ENCODE data around the gene SIGLEC14. TPM values are rescaled to one million over a fixed set of nuclear protein-coding genes. Genes with fewer than 3 reads are reported as not detected.
A peak's percentile ranks its signal among the peaks of the same experiment; 100 is the strongest.

Gene SIGLEC14
- total and polyA plus RNA-seq, 2 experiments from 2014 or later, result not detected

- Mint-ChIP-seq H3K4me3 (peak overlapping the region; percentile 86), H3K4me1 (peaks cover 31% of the 10 kb centered on the region), H3K27me3 (ENCODE audit: insufficient read depth, low read depth, poor library complexity) (peaks cover 19% of the 10 kb centered on the region), H3K36me3 (ENCODE audit: low read depth) (peaks cover 9% of the 10 kb centered on the region), H3K27ac (peak overlapping the region; percentile 38), H3K9me3 (peaks cover 42% of the 10 kb centered on the region)
- H3F3A ChIP-seq (replicated peaks; ENCODE audit: low read depth), result 0 out of 2 replicates have a peak, but pooled peaks cover 9% of the 10 kb centered on the region
- ATAC-seq, result peak; percentile 16
- peak overlapping the region; percentile 99 for H2AFZ ChIP-seq
- H3K36me3 ChIP-seq (ENCODE audit: insufficient read depth), result no peaks in the 10 kb centered on the region; the same call in 1 of the 2 replicates
- H3K4me2 ChIP-seq, result peak overlapping the region; percentile 98
- peaks cover 16% of the 10 kb centered on the region; the same call in 1 of the 2 replicates for H3K79me2 ChIP-seq (replicated peaks; ENCODE audit: insufficient read depth)
- no peaks in the 10 kb centered on the region; the same call in 1 of the 2 replicates for H4K20me1 ChIP-seq (replicated peaks; ENCODE audit: insufficient read depth)
- peak; percentile 83 for DNase-seq (ENCODE audit: low spot score)
- H3K4me3 ChIP-seq, result peak overlapping the region; percentile 76
- no peak for TF ChIP-seq JUNB (IDR thresholded peaks at IDR 0.05; ENCODE audit: unreplicated experiment)
- no peak for TF ChIP-seq EZH2phosphoT487 (IDR thresholded peaks at IDR 0.05; ENCODE audit: unreplicated experiment)
- no peak for TF ChIP-seq ZNF331 (CRISPR knock-in tag; IDR thresholded peaks at IDR 0.05; ENCODE audit: low read depth)
- no peak for TF ChIP-seq CREB1 (CRISPR knock-in tag; IDR thresholded peaks at IDR 0.05; ENCODE audit: low read depth)
- TF ChIP-seq POLR2AphosphoS5 (IDR thresholded peaks at IDR 0.05; ENCODE audit: low read depth), result no peak
- TF ChIP-seq EZH2 (IDR thresholded peaks at IDR 0.05; ENCODE audit: low read depth, unreplicated experiment), result no peak
- TF ChIP-seq ZNF114 (CRISPR knock-in tag; IDR thresholded peaks at IDR 0.05), result no peak
- no peak for TF ChIP-seq REST (IDR thresholded peaks at IDR 0.05; ENCODE audit: unreplicated experiment)
- TF ChIP-seq, protein P1, sequence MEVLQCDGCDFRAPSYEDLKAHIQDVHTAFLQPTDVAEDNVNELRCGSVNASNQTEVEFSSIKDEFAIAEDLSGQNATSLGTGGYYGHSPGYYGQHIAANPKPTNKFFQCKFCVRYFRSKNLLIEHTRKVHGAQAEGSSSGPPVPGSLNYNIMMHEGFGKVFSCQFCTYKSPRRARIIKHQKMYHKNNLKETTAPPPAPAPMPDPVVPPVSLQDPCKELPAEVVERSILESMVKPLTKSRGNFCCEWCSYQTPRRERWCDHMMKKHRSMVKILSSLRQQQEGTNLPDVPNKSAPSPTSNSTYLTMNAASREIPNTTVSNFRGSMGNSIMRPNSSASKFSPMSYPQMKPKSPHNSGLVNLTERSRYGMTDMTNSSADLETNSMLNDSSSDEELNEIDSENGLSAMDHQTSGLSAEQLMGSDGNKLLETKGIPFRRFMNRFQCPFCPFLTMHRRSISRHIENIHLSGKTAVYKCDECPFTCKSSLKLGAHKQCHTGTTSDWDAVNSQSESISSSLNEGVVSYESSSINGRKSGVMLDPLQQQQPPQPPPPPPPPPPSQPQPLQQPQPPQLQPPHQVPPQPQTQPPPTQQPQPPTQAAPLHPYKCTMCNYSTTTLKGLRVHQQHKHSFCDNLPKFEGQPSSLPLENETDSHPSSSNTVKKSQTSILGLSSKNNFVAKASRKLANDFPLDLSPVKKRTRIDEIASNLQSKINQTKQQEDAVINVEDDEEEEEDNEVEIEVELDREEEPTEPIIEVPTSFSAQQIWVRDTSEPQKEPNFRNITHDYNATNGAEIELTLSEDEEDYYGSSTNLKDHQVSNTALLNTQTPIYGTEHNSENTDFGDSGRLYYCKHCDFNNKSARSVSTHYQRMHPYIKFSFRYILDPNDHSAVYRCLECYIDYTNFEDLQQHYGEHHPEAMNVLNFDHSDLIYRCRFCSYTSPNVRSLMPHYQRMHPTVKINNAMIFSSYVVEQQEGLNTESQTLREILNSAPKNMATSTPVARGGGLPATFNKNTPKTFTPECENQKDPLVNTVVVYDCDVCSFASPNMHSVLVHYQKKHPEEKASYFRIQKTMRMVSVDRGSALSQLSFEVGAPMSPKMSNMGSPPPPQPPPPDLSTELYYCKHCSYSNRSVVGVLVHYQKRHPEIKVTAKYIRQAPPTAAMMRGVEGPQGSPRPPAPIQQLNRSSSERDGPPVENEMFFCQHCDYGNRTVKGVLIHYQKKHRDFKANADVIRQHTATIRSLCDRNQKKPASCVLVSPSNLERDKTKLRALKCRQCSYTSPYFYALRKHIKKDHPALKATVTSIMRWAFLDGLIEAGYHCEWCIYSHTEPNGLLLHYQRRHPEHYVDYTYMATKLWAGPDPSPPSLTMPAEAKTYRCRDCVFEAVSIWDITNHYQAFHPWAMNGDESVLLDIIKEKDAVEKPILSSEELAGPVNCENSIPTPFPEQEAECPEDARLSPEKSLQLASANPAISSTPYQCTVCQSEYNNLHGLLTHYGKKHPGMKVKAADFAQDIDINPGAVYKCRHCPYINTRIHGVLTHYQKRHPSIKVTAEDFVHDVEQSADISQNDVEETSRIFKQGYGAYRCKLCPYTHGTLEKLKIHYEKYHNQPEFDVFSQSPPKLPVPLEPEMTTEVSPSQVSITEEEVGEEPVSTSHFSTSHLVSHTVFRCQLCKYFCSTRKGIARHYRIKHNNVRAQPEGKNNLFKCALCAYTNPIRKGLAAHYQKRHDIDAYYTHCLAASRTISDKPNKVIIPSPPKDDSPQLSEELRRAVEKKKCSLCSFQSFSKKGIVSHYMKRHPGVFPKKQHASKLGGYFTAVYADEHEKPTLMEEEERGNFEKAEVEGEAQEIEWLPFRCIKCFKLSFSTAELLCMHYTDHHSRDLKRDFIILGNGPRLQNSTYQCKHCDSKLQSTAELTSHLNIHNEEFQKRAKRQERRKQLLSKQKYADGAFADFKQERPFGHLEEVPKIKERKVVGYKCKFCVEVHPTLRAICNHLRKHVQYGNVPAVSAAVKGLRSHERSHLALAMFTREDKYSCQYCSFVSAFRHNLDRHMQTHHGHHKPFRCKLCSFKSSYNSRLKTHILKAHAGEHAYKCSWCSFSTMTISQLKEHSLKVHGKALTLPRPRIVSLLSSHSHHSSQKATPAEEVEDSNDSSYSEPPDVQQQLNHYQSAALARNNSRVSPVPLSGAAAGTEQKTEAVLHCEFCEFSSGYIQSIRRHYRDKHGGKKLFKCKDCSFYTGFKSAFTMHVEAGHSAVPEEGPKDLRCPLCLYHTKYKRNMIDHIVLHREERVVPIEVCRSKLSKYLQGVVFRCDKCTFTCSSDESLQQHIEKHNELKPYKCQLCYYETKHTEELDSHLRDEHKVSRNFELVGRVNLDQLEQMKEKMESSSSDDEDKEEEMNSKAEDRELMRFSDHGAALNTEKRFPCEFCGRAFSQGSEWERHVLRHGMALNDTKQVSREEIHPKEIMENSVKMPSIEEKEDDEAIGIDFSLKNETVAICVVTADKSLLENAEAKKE (CRISPR knock-in tag; IDR thresholded peaks at IDR 0.05), result no peak
- no peaks in the 10 kb centered on the region for H3K27me3 ChIP-seq (ENCODE audit: insufficient read depth)
- peaks cover 23% of the 10 kb centered on the region for H3K4me1 ChIP-seq (ENCODE audit: insufficient read depth)
- peak overlapping the region; percentile 76 for H3K27ac ChIP-seq (ENCODE audit: low read depth)
- H3K9me2 ChIP-seq (ENCODE audit: insufficient read depth), result peaks cover 3% of the 10 kb centered on the region
Observed at GRCh38 chr19:51687791-51688670, 41.4 kb upstream of the SIGLEC14 start.

Data from GM23338 (cell line).